SU-DHL-6 (cell line): ENCODE measurements around the gene NYNRIN.

ENCODE experiments used
- CTCF ChIP-seq: fragments of 200-600 bp; sonication (generic); IDR thresholded peaks from one replicate; pipeline ENCODE4 v1.5.1; 2017; ENCODE audit warnings: antibody characterized with exemption, mild to moderate bottlenecking, low read length, moderate library complexity; ENCODE audit not compliant: insufficient read depth, poor library complexity, severe bottlenecking
- EZH2phosphoT487 ChIP-seq: fragments of 200-600 bp; sonication (generic), shearing (Covaris generic); conservative IDR thresholded peaks from 2 replicates; pipeline ENCODE4 v1.6.1; 2018; ENCODE audit warnings: mild to moderate bottlenecking, antibody characterized with exemption, low read length, moderate library complexity, mixed read lengths

GRCh38 chr14:24389226-24389848, 9.5 kb upstream of the NYNRIN start:
- no peak for TF ChIP-seq CTCF
- no peak for TF ChIP-seq EZH2phosphoT487
